ENCODE results near the gene TRIP12.

GRCh38 chr2:229947544-229947943 is 25.7 kb upstream of the TRIP12 start:
- TF ChIP-seq REST (IDR thresholded peaks at IDR 0.05; ENCODE audit: low read depth) (no peak), ELF1 (IDR thresholded peaks at IDR 0.05; ENCODE audit: borderline replicate concordance, low read depth) (no peak), ATF3 (IDR thresholded peaks at IDR 0.05) (no peak), CTCF (IDR thresholded peaks at IDR 0.05 in 2 of 3, conservative IDR thresholded peaks at IDR 0.05 in 1 of 3; ENCODE audit: borderline replicate concordance in 1 of 3, insufficient read depth in 1 of 3, low read depth in 2 of 3, low read length in 2 of 3) (no peak), POLR2A (IDR thresholded peaks at IDR 0.05; ENCODE audit: borderline replicate concordance, extremely low read depth, insufficient read depth, insufficient read length) (no peak), ZBTB33 (IDR thresholded peaks at IDR 0.05; ENCODE audit: extremely low read depth, insufficient replicate concordance, low read length) (no peak), POLR2AphosphoS5 (IDR thresholded peaks at IDR 0.05; ENCODE audit: low read depth, low read length) (no peak), SP1 (IDR thresholded peaks at IDR 0.05; ENCODE audit: low read depth) (no peak), EZH2 (IDR thresholded peaks at IDR 0.05) (no peak), JUND (IDR thresholded peaks at IDR 0.05) (no peak)
